GM18909 (cell line): ENCODE measurements around the gene OTUD1.

Source experiments
- ATAC-seq: cut with Tn5 transposase; IDR thresholded peaks from one replicate; pipeline ENCODE4 v1.9.1; 2021; ENCODE audit warnings: mild to moderate bottlenecking; ENCODE audit not compliant: unreplicated experiment, poor library complexity

The OTUD1 gene

GRCh38 chr10:23459308-23459939 lies 20.5 kb downstream of the OTUD1 start:
- no peak for ATAC-seq

- no peak for ATAC-seq
Measured at GRCh38 chr10:23461557-23461956, 22.7 kb downstream of the OTUD1 start.

GRCh38 chr10:23467012-23467411 lies 28.1 kb downstream of the OTUD1 start:
- ATAC-seq: no peak

- ATAC-seq: no peak
Measured at GRCh38 chr10:23467548-23467947, 28.7 kb downstream of the OTUD1 start.

- no peak for ATAC-seq
Measured at GRCh38 chr10:23469596-23470237, 30.8 kb downstream of the OTUD1 start.

GRCh38 chr10:23472181-23472580 lies 33.3 kb downstream of the OTUD1 start:
- ATAC-seq: no peak

- ATAC-seq: no peak
Measured at GRCh38 chr10:23474081-23474480, 35.2 kb downstream of the OTUD1 start.

GRCh38 chr10:23474626-23475025 lies 35.8 kb downstream of the OTUD1 start:
- ATAC-seq: no peak

- no peak for ATAC-seq
Measured at GRCh38 chr10:23478570-23478969, 39.7 kb downstream of the OTUD1 start.

GRCh38 chr10:23479798-23480473 lies 41.1 kb downstream of the OTUD1 start:
- ATAC-seq: no peak

GRCh38 chr10:23481363-23481961 lies 42.6 kb downstream of the OTUD1 start:
- no peak for ATAC-seq

- no peak for ATAC-seq
Measured at GRCh38 chr10:23490115-23490514, 51.2 kb downstream of the OTUD1 start.
